Skin of body (tissue), 2 donors: ENCODE data around the gene SPX. TPM values are rescaled to one million over a fixed set of nuclear protein-coding genes. Genes with fewer than 3 reads are reported as not detected.

Experiments used
- DNase-seq: peaks from one replicate; lab custom pipeline; 2025; lab: John Stamatoyannopoulos, UW
- total RNA-seq: library from RNA; depleted of rRNA; stranded (reverse); fragments of >200 nt; gene quantifications from one replicate; pipeline ENCODE4 v1.2.3, GENCODE V29; 2014

Gene SPX
- total RNA-seq = 1.5 TPM

GRCh38 chr12:21526053-21526452 is at the start of gene SPX:
TSS of gene SPX (plus strand) at chr12:21526296. CDS start at chr12:21526473, 177 bp downstream.
- no peak for DNase-seq

- DNase-seq = no peak
Observed at GRCh38 chr12:21476949-21477348, 49.1 kb upstream of the SPX start.

GRCh38 chr12:21478756-21479455 is 47.2 kb upstream of the SPX start:
- DNase-seq = no peak

- DNase-seq = no peak
Observed at GRCh38 chr12:21483531-21483930, 42.6 kb upstream of the SPX start.

GRCh38 chr12:21485998-21486397 is 40.1 kb upstream of the SPX start:
- no peak for DNase-seq

- no peak for DNase-seq
Observed at GRCh38 chr12:21499765-21500164, 26.3 kb upstream of the SPX start.

GRCh38 chr12:21500786-21501257 is 25.3 kb upstream of the SPX start:
- no peak for DNase-seq

GRCh38 chr12:21501258-21502163 is 24.6 kb upstream of the SPX start, which contains the start of the genes GOLT1B and RECQL:
TSS of gene GOLT1B (plus strand) at chr12:21501789. CDS start at chr12:21501924, 135 bp downstream.
TSS of gene RECQL (minus strand) at chr12:21501635. CDS start at chr12:21499570, 2,065 bp downstream.
- peak; percentile 100 for DNase-seq

- DNase-seq = peak; percentile 11
Observed at GRCh38 chr12:21502164-21502496, 24.0 kb upstream of the SPX start.

GRCh38 chr12:21502872-21503271 is 23.2 kb upstream of the SPX start:
- no peak for DNase-seq

GRCh38 chr12:21505888-21506287 is 20.2 kb upstream of the SPX start:
- no peak for DNase-seq

GRCh38 chr12:21507849-21508248 is 18.2 kb upstream of the SPX start:
- no peak for DNase-seq

- DNase-seq = no peak
Observed at GRCh38 chr12:21509768-21510167, 16.3 kb upstream of the SPX start.

- DNase-seq = no peak
Observed at GRCh38 chr12:21516281-21516680, 9.8 kb upstream of the SPX start.

- no peak for DNase-seq
Observed at GRCh38 chr12:21518451-21518850, 7.6 kb upstream of the SPX start.

GRCh38 chr12:21521541-21521940 is 4.6 kb upstream of the SPX start:
- DNase-seq = no peak

GRCh38 chr12:21523148-21523547 is 2.9 kb upstream of the SPX start:
- DNase-seq = no peak

GRCh38 chr12:21526721-21527345 is 737 bp downstream of the SPX start:
- no peak for DNase-seq

- no peak for DNase-seq
Observed at GRCh38 chr12:21527451-21528180, 1.5 kb downstream of the SPX start.

GRCh38 chr12:21528953-21529352 is 2.9 kb downstream of the SPX start:
- no peak for DNase-seq

- no peak for DNase-seq
Observed at GRCh38 chr12:21529456-21529855, 3.4 kb downstream of the SPX start.
